Epidermal melanocyte (primary cell): ENCODE measurements around the gene UTS2R.
"Not testable (repeated sequence)": the region's sequence is repeated elsewhere in the genome, so short reads cannot be mapped to it uniquely, and the experiment has no call there.

ENCODE experiments used
- DNase-seq: peaks from one replicate; pipeline ENCODE4 v3.0.0; 2011; ENCODE audit warnings: low spot score; ENCODE audit not compliant: insufficient read length

Gene UTS2R

GRCh38 chr17:82354804-82355308 lies 16.7 kb upstream of the UTS2R start:
- DNase-seq = no peak

GRCh38 chr17:82355770-82356427 lies 15.7 kb upstream of the UTS2R start:
- no peak for DNase-seq

DNA sequence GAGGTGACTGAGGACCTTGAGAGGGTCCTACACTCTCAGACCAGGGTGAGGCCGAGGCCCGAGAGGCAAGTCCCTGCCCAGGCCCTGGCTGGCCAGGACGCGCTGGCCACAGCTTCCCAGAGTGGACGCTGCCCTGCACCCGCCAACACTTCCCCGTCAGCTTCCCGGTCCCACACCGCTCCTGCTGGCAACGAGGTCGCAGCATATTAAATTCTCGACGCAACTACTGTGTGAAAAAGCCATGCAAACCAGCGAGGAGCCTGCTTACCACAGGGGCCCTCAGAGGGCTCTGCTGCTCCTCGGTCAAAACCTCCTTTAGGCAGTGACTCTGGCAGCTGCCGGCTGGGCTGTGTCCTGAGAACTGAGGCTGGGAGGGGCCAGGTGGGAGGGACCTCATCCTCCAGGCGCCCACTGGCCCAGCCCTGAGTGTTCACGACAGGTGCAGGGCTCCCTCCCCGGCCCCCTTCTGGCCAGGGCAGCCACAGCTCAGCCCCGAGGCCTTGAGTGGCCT lies 14.7 kb upstream of the UTS2R start:
- no peak for DNase-seq

- DNase-seq = no peak
Observed at GRCh38 chr17:82357394-82357793, 14.2 kb upstream of the UTS2R start.

DNA sequence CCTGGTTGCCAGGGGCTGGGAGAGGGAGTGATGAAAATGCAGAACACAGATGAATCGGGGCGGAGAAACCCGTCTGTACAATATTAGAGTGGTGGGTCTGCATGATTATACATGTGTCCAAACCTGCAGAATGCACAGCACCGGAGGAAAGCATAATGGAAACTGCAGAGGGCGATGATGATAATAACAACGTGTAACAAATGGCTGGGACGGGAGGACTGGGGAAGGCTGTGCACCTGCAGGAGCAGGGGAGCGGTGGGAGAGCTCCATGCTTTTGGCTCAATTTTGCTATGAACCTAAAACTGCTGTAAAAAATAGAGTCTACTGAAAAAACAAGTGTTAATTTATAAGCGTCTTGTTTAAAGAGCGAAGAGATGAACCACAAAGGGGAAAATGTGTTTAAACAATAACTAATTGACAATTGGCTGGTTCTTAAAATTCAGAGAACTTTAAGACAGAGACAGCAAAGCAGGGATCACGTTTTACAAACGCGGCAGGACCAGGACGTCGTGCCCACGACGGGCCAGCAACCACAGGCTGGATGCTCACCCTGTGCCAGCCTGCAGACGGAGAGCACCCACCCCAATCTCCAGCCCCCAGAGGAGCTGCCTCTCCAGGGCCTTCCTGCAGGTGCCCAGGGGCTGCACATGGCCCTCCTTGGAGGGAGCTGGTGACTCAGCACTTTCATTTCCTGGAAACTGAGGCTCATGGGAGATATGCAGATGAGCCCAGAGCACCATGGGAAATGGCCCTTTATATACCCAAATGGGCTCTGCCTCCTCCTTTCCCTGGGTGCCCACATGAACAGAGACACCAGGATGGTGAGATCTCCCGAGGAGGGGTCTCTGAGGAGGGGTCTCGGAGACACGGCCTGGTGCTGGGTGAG lies 12.9 kb upstream of the UTS2R start, which contains the start of gene TEX19:
Gene TEX19, plus strand, starts transcription at position 783 of the 886 bp plus-strand sequence. CDS start 2,904 bp downstream, outside the sequence.
- no peak for DNase-seq

GRCh38 chr17:82359451-82360074 lies 12.0 kb upstream of the UTS2R start:
- not testable (repeated sequence) for DNase-seq

- no peak for DNase-seq
Observed at GRCh38 chr17:82361885-82362633, 9.5 kb upstream of the UTS2R start.

DNA sequence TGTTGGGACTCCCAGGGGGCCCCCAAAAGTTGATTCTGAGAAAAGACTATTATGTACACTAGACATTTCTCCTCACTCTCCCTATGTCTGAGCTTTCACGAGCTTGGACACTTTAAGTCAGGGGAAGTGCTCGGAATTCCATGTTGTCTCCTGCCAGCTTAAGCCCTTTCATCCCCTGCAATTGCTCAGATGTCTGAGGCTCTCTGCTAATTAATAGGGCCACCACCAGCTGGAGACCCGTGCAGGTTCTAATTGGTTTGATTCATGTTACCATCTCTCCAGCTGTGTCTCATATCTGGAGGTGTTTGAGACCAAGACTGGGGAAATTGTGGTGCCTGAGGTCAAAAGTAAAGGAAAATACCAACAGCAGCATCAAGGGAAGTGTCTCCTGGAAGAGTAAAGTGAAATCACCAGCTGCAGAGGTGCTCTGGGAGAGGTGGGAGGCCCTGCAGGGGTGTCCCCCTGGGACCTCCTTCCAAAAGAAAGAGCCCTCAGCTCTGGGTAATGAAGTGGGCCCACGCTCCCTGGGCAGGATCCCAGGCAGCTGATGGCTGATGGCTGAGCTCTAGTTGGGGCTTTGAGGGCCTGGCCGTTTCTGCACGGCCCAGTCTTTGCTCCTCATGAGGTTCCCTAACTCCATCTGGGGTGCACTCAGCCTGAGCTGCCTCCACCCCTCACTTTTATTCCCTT lies 5.8 kb upstream of the UTS2R start:
- DNase-seq = no peak

GRCh38 chr17:82366749-82367148 lies 4.8 kb upstream of the UTS2R start:
- DNase-seq = no peak

DNA sequence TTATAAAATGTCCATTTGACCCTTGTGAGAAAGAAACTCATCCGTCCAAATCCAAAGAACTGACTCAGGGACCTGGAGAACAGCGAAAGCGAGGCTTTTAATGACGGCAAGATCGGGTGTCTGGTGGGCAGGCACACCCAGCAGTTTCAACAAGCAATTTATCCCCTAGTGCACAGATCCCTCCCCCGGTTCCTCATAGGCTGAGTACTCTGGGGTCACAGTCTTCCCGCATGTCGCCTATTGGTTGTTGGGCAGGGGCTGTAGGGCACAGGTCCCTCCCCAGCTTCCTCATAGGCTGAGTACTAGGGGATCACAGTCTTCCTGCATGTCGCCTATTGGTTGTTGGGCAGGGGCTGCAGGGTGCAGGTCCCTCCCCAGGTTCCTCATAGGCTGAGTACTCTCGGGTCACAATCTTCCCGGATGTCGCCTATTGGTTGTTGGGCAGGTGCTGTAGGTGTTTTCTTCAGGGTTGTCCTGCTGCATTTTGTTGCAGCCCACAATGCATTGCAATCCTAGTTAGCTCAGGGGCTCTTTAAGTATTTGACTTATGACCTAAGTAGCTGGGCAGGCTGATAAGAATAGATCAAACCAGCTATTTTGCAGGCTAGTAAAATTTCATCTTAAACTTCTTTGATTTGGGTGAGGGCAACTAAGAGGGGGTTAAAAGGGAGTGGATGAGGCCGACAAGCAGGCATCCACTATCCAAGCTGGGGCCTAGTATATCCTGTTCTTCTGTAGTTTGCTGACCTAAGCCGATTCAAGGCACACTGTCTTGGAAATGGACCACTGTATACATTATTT lies 3.6 kb upstream of the UTS2R start:
- DNase-seq = no peak

GRCh38 chr17:82369211-82369610 lies 2.4 kb upstream of the UTS2R start:
- DNase-seq = no peak

DNA sequence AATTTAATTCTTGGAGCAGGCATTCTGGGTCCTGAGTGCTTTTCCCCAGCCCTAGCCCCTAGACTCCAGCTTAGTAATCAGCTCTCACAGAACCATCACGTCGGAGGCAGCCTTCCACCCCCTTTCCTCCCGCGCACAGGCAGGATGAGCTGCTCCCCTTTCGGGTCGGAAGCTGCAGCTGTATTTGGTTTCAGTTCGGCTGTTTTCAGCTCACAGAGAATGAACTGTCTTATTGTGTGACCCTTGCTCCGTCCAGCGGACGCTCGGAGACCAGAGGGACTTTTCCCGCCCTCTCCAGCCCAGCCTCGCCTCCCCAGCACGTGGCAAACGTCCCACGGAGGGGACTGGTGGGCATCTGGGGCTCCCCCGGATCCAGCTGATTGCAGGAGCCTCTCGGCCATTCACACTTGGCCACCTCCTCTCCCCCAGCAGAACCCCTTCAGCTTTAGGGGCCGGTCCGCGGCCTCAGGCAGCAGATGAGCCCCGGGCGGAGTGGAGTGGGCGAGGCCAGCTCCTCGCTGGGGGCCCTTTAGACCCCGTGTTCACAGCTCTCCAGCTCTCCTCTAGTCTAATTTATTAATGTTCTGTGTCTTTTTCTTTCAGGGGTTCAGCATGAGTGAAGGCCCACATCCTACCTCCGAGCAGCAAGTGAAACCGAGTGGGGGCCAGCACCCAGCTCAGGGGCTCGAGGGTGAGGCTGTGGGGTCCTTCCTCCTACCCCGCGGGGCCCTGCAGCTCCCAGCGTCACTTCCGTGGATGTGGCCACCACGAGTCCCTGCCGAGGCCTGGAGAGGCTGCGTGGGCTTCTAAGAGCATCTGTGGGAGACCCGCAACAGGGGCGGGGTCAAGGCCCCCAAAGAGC lies 863 bp upstream of the UTS2R start:
- peak; percentile 59 for DNase-seq

DNA sequence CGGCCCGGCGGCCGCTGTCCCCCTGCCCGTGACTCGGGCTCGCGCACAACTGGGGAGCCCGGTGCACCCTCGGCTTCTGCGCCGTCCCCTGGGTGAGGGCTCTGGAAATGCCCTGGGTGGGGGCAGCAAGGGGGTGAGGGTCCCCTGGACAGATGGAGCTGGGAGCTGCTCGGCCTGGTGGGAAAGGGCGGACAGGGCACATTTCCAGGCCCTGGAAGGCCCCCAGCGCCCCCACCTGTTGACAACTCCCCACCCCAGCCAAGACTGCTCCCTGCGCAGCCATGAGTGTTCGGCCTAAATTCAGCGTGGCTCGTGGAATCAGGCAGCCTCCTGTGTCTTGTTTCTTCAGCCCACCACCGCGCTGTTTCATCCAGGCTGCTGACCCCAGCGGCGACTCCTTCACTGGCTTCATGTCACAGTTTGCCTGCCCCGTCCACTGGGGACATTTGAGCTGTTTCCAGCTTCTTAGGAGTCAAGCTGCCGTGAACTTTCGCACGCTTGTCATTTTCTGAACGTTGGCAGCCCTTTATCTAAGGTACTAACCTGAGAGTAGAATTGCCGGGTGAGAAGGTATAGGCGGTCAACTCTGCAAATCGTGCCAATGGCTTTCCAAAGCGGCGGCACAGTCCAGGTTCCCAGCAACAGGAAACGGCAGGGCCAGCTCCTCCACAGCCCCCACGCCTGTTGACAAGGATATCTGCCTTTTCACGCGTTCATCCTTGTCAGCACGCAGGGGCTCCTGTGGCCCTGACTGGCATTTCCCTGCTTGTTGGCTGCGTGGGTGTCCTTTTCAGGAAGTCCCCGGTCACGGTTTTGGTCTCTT lies 895 bp downstream of the UTS2R start:
- no peak for DNase-seq

GRCh38 chr17:82373072-82373452 lies 1.5 kb downstream of the UTS2R start:
- not testable (repeated sequence) for DNase-seq

GRCh38 chr17:82373731-82374625 lies 2.4 kb downstream of the UTS2R start:
- DNase-seq = no peak

DNA sequence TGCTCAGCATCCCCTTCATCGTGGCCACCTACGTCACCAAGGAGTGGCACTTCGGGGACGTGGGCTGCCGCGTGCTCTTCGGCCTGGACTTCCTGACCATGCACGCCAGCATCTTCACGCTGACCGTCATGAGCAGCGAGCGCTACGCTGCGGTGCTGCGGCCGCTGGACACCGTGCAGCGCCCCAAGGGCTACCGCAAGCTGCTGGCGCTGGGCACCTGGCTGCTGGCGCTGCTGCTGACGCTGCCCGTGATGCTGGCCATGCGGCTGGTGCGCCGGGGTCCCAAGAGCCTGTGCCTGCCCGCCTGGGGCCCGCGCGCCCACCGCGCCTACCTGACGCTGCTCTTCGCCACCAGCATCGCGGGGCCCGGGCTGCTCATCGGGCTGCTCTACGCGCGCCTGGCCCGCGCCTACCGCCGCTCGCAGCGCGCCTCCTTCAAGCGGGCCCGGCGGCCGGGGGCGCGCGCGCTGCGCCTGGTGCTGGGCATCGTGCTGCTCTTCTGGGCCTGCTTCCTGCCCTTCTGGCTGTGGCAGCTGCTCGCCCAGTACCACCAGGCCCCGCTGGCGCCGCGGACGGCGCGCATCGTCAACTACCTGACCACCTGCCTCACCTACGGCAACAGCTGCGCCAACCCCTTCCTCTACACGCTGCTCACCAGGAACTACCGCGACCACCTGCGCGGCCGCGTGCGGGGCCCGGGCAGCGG lies 3.2 kb downstream of the UTS2R start:
- DNase-seq = no peak
